LHCN-M2 (cell line): ENCODE data around the gene TSPYL2. TPM values are rescaled to one million over a fixed set of nuclear protein-coding genes. Genes with fewer than 3 reads are reported as not detected.

Experiments
- DNase-seq: peaks from one replicate; pipeline ENCODE4 v3.0.0-alpha.2; 2012; ENCODE audit warnings: low read depth
- total RNA-seq: library from RNA; depleted of rRNA; stranded (reverse); fragments of >200 nt; gene quantifications from 2 replicates; pipeline ENCODE4 v1.2.3, GENCODE V29; 2014

TSPYL2 gene
- total RNA-seq, 1 experiment from 2014 or later = 13.5 TPM

DNA sequence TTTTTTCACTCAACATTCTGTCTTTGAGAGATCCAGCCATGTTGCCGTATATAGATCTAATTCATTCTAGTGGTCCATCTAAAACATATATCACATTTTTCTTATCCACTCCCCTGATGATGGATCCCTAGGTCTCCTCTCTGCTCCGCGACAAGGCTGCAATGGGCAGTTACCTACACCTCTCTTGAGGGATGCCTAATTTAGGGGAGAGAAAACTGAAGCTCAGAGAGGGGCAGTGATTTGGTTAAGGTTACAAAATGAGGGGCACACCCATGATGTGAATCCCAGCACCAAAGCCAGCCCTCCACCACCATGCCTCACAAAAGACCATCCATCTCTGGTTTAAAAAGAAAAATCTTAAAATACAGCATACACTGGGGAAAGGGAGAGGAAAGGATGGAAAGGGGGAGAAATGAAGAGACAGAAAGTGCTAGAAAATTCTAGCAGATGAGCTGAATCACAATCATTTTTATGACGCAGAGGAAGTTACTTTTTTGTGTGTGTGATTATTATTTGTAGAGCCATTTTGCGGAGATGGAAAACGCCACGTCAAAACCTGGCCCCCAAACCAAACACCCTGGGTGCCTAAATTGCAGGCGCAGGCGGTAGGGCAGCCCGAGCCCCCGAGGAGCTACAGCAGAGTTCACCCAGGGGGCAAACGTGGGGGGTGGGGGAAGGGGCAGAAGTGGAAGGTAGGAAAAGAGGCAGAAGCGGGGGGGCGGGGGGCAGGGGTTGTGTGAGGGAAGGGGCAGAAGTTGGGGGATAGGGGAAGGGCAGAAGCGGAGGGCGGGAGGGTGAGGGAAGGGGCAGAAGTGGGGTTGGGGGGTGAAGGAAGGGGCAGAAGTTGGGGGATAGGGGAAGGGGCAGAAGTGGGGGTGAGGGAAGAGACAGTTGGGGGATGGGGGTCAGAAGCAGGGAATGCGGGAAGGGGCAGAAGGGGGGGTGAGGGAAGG lies 1.3 kb upstream of the TSPYL2 start:
- no peak for DNase-seq

DNA sequence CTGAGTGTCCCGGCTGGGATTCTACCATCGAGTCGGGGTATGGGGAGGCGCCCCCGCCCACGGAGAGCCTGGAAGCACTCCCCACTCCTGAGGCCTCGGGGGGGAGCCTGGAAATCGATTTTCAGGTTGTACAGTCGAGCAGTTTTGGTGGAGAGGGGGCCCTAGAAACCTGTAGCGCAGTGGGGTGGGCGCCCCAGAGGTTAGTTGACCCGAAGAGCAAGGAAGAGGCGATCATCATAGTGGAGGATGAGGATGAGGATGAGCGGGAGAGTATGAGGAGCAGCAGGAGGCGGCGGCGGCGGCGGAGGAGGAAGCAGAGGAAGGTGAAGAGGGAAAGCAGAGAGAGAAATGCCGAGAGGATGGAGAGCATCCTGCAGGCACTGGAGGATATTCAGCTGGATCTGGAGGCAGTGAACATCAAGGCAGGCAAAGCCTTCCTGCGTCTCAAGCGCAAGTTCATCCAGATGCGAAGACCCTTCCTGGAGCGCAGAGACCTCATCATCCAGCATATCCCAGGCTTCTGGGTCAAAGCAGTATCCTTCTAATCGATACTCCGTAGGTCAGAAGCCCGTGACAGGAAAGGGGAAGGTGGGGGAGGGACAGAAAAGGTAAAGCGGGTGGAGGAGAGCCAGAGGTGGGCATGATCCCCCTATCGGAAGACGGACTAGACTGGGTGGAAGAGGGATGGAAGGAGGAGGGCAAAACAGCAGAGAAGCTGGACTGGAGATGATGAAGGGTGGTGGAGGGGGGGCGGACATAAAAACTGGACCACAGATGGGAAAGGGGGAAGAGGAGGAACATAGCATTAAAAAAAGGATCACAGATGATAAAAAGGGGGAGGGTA lies 828 bp downstream of the TSPYL2 start:
- no peak for DNase-seq

DNA sequence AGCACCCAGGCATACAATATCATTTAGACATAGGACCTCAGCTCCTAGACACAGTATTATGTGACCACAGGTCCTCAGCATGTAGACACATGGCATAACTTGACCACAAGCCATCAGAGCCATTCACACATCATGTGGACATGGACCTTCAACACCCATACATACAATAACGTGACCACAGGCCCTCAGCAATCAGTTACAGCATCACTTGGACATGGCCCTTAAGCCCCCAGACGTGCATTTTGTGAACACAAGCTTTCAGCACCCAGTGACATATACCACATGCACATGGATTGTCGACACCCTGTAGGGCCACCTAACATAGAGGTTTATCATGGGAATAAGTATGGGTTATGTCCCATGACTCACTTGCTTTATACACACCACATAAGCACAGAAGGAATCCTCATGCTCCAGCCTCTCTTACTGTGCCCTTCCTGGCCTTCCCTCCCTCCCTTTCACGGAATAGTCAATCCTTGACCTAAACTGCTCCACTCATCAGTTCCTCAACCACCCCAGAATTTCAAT lies 1.9 kb downstream of the TSPYL2 start:
- no peak for DNase-seq

DNA sequence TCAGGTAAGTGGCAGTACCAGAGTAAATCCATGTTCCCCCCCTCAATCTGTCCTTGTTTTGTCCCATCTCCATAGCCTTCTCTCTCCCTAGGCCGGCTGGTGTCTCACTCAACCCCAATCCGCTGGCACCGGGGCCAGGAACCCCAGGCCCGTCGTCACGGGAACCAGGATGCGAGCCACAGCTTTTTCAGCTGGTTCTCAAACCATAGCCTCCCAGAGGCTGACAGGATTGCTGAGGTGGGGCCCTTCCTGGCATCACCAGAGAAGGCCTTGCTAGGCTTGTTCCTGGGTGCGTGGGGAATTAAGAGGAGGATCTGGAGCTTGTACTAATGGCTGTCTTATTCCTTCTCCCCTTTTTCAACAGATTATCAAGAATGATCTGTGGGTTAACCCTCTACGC lies 2.7 kb downstream of the TSPYL2 start:
- no peak for DNase-seq

DNA sequence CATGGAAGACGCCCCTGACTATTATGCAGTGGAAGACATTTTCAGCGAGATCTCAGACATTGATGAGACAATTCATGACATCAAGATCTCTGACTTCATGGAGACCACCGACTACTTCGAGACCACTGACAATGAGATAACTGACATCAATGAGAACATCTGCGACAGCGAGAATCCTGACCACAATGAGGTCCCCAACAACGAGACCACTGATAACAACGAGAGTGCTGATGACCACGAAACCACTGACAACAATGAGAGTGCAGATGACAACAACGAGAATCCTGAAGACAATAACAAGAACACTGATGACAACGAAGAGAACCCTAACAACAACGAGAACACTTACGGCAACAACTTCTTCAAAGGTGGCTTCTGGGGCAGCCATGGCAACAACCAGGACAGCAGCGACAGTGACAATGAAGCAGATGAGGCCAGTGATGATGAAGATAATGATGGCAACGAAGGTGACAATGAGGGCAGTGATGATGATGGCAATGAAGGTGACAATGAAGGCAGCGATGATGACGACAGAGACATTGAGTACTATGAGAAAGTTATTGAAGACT lies 3.6 kb downstream of the TSPYL2 start:
- DNase-seq = no peak

DNA sequence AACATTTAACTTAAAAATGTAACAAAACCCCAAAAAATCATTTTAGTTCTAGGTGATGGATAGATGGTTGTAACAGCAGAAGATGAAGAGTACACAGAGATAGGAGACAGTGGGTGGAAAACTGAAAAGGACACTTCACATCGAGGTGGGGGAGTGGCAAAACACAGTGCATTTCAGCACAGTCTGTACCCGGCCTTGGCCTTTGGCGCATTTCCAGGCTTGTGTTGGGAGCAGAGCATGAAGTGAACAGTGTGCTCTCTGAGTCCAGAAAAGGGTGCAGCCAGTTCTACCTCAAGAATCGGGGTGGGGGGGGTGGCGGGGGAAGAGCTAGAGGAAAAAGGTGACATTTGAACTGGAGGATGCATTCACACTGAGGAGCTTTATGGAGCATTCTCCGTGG lies 4.3 kb downstream of the TSPYL2 start:
- no peak for DNase-seq

DNA sequence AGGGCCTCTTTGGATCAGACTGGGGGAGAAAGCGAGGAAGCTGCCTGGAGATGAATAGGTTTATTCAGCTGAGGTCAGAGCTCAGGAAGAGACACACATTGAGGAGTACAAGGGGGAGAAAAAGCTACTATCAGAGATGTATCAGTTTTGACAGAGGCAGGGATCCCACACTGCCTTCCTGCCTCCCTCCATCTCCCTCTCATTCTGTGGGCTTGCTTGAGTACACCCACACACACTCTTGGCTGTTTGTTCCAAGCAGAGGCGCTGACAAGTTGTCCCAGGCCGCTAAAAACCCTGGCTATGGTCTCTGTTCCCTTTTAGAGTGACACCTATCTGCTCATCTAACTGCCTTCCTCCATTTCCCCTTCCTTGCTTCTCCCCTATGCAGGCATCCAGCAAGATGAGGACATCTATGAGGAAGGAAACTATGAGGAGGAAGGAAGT lies 5.2 kb downstream of the TSPYL2 start:
- DNase-seq = no peak

DNA sequence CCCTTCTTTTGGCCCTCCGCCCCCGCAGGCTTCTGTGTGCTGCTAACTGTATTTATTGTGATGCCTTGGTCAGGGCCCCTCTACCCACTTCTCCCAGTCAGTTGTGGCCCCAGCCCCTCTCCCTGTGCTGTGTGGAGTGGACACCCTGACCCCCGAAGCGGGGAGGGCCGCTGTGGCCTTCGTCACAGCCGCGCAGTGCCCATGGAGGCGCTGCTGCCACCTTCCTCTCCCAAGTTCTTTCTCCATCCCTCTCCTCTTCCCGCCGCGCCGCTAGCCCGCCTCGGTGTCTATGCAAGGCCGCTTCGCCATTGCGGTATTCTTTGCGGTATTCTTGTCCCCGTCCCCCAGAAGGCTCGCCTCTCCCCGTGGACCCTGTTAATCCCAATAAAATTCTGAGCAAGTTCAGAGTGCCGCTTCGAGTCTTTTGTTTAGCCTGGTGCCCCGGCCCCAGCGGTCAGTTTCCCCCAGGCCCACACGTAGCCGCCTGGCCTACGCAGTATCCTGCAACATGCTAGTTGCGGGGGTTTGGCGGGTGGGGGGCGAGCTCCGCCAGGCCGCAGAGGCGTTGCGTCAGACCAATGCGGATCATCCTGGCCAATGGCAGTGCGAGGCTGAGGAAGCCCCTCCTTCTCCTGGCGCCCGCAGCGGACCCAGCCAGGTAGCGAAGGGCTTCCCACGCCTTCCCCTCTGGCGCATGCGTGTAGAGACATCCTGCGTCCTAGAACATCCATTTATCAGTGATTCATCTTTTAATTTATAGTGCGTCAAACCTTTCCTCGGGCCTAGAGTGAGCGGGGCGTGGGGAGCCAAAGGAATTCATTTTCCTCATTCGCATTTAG lies 6.2 kb downstream of the TSPYL2 start:
- no peak for DNase-seq

DNA sequence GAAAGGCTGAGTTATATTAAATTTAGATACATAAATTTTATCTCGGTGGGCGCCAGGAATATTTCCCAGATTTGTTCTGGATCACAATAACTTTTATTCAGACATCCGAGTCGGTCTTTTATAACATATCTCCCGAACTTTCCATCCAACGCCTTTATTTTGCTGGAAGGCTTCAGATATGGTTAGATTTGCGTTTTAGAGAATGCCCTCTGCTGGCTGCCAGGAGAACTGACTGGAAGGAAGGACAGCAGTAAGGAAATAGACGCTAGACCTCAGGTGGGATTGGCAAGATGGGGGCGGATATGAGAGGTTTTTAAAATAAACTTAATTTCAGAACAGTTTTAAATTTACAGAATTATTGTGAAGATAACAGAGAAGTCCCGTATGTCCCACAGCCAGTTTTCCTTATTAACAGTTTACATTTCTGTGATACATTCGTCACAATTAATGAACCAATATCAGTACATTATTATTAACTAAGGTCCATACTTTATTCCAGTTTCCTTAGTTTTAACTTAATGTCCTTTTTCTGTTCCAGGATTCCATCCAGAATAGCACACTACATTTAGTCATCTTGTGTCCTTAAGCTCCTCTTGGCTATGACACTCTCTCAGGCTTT lies 7.2 kb downstream of the TSPYL2 start:
- DNase-seq = peak; percentile 47

DNA sequence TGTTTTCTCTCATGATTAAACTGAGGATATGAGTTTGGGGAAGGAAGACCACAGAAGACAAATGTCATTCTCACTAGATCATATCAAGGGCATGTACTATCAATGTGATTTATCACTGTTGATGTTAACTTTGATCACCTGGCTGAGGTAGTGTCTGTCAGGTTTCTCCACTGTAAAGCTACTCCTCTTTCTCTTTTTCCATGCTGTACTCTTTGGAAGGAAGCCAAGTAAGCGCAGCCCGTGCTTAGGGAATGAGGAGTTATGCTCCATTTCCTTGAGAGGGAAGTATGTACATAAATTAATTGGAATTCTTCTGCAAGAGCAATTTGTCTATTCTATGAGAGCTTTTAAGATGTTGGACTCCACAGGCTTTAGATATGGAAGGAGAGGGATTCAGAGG lies 7.8 kb downstream of the TSPYL2 start:
- no peak for DNase-seq

DNA sequence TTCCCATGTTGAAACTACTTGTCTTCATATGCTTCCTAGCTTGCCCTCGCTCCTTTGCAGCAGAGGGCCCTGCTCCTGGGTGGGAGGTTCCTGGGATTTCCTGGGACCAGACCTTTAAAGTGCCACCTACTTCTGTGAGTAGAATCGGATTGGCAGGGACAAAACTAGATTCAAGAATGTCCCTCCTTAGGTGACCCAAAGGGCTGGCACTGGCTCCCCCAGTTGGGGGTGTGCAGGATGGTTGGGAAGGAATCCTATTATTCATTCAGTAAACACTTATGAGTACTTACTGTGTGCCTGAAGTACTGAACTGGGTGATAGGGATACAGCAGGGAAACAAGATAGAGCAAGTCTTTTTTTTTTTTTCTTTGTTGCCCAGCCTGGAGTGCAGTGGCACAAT lies 9.2 kb downstream of the TSPYL2 start:
- DNase-seq = no peak

DNA sequence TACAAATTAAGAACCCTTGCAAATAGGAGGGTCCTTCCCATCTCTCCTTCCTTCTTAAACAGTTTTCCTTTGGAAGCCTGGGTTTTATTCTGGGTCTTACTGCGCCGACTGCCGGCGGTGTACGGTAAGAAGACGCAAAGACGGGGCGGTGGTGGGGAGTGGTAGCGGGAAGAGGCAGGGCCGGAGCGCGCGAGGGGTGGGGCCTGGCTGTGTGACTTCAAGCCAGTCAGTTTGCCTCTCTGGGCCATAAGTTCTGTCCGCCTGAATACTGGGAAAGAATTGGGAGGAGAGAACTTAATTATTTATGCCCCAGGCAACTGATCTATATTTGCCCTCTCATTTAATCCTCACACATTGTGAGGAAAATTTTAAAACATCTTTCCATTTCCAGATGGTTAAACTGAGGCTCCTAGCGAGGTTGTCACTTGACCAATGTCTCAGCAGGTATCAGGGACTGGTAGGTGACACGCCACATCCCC lies 11.0 kb downstream of the TSPYL2 start:
- peak; percentile 68 for DNase-seq

DNA sequence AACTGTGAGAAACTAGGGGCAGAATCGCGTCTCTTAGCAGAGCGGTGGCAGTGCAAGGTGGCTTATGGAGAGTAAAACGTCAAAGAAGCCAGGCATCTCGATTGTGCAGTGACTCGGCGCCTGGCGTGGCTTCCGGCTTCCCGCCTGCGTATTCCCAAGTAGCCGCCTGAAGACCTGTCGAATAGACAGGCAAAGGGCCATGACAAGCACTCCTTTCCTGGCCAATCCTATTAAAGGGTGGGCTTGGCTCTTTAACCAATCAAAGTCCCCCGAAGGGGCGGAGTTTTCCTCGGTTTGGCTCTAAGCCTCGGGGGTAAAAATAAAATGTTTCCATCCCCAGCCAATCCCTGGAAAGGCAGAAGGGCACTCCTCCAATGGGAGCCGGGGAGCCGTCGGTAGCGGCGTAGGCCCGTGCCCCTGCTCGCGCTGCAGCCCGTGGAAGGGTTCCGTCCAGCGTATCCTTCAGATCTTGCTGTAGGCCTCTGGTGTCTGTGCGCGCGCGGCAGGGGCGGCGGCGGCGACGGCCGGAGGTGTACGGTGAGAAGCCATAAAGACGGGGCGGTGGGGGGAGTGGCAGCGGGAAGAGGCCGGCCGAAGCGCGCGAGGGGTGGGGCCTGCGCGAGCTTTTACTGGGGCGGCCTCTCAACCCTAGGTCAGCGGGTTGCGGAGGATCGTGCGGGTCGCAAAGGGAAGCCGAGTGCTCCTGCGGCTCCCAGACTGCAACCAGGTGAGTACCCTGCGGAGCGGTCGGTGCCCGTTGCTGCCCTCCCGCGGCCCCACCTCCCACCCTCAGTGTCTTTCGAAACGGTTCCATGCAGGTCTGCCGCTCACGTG lies 11.8 kb downstream of the TSPYL2 start, which contains the start of gene KANTR:
Gene KANTR (plus strand): TSS at position 395 of the 834 bp plus-strand sequence. CDS start 30,131 bp downstream, outside the sequence.
- peak; percentile 93 for DNase-seq

DNA sequence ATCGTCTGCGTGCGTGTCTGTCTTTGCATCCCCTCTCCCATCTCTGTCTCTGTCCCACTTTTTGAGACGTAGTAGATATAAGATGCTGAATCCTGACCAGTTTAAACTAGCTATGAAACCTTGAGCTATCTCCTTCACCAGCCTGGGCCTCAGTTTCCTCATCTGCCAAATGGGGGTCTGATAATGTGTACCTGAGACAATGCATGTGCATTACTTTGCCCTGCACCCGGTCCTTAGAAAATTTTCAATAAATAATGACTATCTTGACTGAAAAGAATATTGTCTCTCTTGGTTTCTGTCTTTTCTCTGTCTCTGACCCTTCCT lies 12.4 kb downstream of the TSPYL2 start:
- no peak for DNase-seq

DNA sequence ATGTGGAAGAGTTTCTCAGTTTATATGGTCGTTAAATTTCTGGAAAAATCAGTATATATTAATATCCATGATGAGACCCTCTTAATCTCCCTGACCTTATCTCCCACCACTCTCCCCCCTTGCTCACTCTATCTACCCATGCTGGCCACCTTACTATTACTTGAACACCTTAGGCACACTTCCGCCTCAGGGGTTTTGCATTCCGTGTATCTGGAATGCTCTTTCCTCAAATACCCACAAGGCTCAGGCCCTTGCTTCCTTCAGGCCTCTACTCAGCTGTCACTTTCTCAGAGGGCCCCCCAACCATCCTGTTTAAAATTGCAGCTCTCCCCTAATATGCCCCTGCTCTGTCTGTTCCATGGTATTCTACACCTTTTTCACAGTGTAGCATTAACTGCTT lies 13.6 kb downstream of the TSPYL2 start:
- DNase-seq = no peak

DNA sequence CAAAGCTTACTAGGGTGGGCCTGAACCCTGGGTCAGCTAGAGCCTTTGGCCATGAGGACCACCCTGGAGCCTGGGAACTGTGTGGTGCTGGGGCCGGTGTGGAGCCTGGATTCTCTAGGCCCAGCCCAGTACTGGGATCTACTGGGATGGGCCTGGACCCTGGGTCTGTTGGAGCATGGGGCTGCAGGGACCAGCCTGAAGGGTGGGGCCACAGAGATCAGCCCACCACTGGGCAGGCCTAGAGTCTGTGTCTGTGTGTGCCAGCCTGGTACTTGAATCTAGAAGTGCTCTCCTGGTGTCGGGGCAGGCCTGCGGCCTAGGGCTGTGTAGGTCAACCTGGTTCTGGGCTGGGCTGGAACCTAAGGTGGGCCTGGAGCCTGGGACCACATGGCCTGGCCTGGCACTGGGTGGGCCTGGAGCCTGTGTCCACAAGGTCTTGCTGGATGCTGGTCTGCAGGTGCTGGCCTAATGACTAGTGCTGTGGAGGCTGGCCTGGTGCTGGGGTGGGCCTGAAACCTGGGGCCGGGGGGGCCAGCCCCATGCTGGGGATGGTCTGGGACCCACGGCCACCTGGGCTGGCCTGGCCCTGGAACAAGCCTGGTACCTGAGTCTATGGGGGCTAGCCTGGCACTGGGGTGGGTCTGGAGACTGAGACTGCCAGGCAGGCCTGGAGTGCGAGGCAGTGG lies 32.8 kb downstream of the TSPYL2 start:
- DNase-seq = no peak

DNA sequence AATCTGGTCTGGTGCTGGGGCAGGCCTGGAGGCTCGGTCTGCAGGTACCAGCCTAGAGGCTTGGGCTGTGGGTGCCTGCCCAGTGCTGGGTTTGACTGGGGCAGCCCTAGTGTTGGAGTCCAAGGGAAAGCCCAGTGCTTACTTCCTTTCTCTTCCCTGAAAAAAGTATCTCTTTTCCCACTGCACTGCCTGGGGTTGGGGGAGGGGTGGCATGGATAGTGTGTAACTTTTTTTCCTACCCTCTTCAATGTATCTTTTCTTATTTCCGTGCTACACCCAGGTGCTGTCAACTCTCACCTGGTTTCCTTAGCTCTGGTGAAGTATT lies 33.3 kb downstream of the TSPYL2 start:
- DNase-seq = no peak

DNA sequence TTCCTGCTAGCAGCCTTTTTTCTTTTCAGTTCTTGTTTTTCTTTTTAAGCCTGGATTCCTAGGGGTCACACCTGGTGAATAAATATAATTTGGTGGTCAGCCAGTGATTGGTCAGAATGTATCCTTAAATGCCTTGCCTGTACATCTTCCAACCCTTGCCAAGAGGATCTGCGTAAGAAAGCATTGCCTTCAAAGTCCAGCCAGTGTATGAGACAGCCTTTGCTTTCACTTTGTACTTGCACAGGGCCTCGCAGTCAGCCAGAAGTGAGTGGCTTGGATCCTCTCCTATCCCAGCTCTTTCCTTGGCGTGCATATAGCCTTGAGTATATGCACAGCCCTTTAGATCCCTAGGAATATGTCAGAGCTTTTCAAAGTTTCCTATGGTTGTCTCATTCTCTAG lies 33.9 kb downstream of the TSPYL2 start:
- DNase-seq = no peak

DNA sequence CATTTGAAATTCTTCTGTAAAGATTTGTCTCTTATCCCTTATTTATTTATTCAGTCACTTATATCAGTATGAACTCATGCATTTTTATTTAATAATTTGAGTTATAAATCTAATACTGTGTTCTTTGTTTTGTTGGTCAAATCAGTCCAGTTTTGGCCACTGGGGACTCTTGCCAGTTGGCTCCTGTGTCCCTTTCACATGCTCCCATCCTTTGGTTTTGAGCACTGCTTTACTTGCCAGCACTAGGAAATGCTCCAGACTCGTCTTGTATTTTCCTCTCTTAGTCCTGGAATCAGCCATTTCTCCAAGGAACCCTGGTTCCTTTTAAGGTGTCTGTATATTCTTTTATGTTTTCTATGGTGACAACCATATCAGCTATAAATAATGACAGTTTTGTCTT lies 39.8 kb downstream of the TSPYL2 start:
- no peak for DNase-seq
